HG03108 (cell line): Measurements from ENCODE around the gene SGMS1.
"Not testable (repeated sequence)": the region's sequence is repeated elsewhere in the genome, so short reads cannot be mapped to it uniquely, and the experiment has no call there.

Source experiments
- ATAC-seq: cut with Tn5 transposase; IDR thresholded peaks from one replicate; pipeline ENCODE4 v1.9.1; 2021; ENCODE audit warnings: moderate library complexity; ENCODE audit not compliant: unreplicated experiment

The SGMS1 gene

DNA sequence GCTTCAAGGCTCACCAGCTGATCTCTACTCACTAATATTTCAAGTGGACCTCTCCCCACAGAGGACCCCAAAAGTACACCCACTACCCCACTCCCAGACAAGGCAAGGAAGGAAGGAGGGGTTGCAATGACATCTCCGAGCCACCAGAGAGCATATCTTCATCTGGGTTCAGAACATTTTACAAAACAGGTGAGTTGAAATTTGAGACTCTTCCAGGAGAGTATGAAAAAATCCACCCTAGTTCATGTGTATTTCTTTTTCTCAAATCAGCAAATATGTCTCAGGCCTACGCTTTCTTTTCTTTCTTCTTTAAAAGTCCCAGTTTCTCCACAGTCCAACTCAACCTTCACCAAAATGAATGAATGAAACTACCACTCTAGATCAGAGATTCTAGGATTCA, 61.9 kb downstream of the SGMS1 start:
- ATAC-seq: no peak

DNA sequence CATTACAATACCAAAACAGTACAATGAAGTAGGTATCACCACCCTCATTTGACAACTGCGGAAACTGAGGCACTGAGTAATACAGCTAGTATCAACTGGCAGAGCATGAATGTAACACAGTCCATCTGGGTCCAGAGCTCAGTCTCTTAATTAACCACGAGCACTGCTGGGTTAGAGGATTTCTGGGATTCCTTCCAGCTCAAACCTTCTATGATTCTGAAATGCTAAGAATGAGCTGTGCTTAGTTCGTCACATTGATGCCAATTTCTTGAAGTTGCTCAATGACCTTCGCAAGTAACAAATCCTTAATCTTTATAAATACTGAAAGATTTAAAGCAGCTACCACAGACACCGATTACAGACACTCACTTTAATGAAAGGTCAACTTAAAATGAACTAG, 62.5 kb downstream of the SGMS1 start:
- no peak for ATAC-seq

DNA sequence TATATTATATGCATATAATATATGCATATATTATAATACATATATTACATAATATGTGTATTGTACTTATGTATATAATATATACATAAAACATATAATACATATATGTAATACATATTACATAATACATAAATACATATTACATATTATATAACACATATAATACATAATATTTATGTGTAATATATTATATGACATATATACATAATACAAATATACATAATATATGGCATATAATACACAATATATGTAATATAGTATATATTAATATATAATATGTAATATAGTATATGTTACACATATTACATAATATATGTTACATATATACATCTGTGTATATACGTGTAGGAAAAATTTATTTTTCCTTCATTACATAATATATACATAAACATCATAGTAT, 63.4 kb downstream of the SGMS1 start:
- ATAC-seq: no peak

DNA sequence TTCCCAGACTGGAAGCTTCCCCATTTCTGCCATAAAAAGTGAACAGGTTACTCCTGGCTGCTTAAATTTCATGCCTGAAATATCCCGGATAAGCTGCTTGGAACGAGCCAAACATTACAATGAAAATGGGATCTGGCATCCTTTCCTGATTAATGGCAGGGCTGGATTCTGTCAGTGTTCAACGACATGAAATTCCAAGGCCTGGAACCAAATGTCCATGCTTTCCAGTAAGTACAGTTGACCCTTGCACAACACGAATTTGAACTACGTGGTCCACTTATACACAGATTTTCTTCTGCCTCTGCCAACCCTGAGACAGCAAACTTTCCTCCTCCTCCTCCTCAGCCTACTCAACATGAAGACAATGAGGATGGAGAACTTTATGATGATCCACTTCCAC, 65.4 kb downstream of the SGMS1 start:
- ATAC-seq: no peak

DNA sequence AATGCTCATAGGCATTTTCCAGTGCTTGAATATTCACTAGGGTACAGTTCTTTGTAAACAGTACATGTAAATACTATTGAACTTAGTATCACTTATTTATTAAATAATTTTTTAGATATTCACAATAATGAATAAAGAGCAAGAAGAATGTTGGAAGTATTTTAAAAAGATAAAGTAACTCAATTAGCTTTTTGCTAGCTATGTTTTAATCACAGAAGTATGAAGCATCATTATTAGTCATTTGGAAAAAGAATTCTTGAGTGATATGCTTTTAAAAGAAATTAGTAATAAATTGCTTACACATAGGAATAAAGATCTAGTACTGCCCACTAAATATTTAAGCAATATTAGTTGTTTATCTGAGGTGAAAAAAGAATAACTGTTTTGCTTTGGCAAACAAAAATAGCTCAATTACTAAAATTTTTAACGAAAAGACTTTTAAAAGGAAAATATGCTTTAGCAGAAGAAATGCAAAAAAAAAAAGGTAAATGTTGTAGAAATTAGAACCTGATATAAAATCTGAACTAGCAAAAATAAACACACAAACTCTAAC, 66.5 kb downstream of the SGMS1 start:
- ATAC-seq: no peak

DNA sequence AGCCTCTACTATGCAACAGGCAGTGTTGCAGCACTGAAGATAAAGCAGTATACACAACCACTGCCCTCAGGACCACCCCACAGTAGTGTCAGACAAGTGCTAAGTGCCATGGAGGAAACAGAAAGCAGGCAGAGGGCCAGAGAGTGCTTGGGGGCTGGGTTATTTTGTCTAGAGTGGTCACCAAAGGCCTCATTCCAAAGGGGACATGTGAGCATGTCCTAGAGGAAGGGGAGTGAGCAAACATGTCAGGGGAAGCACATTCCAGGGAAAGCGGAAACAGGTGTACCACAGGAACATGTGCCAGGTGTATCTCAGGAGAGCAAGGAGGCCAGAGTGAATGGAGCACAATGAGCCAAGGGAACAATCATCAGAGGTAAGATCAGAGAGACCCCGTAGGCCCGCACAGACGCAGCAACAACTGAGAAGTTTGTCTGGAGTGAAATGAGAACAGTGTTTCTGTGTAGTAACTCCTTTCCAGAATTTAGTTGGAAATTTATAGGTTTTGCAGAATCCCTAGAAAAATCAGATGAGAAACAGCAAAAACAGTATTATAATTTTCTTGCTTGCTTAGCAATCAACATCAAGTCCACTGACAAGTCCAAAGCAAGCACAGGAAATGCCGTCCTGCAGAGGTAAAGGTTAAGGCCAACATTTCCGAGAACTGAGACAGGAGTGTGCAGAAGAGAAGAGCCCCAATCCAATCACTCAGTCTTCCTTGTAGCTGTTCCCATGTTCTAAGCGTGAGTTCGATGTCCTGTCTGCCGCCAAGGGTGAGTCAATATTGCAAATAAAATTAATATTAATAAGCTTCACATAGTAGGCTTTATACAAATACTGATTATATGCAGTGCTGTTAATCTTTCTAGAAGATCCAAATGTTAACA, 67.3 kb downstream of the SGMS1 start:
- ATAC-seq: no peak

DNA sequence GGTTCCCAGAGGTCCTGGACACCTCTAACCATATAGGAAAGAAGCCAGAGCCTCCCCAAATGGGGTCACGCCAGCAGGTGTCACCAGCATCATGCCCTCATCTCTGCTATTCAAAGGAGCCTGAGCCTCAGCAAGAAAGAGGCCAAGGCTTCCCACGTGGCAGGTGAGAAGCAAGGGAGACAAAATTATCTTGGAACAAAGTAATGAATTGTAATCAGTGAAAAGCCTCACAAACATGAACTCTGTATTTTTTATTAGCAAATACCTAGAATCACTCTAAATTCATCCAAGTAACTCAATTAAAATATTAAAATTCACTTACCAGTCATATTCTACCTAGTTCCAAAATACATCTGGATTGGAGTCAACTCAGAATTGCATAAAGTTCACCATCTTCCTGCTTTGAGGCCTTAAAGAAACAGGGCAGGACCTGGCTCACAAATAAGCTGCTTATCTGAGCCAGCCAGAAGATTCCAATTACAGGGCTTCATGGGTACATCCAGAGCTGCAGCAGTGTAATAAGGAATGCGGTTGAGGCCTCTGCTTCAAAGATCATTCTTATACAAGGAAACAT, 68.7 kb downstream of the SGMS1 start:
- no peak for ATAC-seq

DNA sequence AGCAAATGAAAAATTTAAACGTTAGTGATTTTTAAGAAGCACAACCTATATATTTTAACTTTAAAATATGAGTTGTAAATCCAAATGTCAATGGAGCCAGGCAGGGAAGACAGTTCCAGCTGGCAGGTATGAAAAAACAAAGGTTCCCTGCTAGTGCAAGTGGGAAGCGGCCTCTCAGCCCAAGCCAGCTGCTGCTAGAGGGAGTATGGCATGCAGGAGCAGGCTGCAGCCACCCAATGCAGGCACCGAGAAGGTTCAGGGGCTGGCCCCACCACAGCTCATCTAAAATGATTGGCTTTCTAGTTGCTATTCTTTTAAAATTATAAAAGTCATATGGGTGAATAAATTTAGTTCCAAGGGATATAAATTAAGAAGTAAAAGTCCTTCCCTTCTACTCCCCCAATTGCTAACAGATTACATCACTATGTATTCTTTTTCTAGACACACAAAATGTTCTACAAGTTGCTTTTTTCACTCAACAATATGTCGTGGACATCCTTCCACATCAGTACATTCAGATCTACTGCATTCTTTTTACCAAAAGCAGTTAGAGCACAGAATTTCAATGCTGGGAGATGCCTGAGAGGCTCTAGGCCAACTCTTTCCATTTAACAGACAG, 69.3 kb downstream of the SGMS1 start:
- no peak for ATAC-seq

DNA sequence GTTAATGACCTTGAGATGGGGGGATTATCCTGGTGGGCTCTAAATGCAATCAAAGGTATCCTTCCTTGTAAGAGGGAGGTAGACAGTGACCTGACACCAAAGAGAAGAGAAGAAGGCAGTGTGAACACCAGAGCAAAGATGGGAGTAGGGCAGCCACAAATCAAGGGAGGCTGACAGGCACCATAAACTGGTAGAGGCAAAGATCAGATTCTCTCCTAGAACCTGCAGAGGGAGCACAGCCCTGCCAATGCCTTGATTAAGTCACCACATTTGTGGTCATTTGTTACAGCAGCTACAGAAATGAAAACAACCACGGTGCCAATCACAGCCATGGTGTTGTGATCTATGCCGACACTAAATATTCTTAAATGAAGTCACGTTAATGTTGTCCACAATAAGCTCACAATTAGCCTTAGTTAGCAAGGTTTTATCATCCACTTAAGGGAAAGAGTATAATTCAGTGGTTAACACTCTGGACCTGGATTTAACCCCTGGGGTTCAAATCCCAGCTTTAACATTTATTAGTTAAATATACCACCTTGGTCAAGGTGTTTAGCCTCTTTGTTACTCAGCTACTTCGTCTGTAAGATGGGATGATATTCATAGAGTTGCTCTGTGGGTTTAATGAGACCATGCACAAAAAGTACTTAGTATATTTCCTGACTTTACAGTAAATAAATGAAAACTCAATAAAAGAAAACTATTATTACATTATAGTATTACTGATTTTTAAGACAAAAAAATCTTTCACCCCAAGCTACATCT, 70.8 kb downstream of the SGMS1 start:
- no peak for ATAC-seq

DNA sequence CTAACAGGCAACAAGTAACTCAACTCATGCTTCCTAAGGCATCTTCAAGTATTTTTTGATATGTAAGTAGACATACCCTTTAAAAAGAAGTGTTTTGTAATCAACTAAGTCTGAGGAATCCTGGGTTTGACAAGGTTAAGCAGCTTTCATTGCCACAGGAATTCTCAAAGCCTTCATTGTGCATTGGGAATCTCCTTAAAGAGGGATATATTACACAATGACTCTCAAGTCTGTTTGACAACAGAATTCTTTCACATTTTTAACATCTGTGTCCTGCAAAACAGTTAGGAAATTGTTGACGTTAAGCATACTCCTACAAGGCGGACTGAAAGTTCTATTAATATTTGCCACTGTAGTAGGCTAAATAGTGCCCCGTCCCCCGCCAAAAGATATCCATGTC, 71.4 kb downstream of the SGMS1 start:
- no peak for ATAC-seq

DNA sequence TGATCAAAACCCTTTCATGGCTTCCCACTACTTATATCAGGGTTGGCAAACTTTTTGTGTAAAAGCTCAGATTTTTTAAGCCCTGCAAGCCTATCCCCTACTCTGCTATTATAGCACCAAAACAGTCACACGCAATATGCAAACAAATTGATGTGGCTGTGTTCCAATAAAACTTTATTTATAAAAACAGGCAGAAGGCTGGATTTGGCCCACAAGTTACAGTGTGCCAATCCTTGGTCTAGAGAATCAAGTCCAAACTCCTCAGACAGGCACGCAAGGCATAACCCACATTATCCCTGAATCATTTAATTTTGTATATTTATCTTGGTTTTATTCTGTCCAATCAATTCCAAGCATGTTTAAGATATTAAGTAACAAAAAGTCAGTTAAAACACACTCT, 71.9 kb downstream of the SGMS1 start:
- no peak for ATAC-seq

DNA sequence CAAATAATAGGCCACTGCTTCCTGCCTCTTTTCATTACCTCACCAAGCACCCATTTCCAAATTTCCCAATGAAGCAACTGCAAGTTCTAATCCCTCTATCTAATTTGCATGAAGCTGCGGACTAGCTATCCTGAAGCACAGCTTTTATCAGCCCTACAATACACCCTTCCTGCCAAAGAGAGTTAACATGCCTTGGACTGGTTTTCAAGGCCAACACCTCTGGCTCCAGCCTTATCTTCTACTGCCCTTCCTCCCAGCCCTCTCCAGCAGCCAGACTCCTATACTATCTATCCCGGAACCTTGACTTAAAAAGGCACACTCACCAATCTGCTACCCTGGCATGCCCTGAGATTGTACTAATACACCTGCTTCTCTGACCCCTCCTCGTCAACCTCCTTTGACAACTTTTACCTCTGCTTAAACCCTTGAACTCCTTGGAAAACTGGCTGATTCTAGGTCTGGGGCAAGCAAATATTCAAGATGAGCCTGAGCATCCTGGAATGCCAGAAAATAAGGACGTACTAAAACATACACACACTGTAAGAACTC, 73.4 kb downstream of the SGMS1 start:
- no peak for ATAC-seq

DNA sequence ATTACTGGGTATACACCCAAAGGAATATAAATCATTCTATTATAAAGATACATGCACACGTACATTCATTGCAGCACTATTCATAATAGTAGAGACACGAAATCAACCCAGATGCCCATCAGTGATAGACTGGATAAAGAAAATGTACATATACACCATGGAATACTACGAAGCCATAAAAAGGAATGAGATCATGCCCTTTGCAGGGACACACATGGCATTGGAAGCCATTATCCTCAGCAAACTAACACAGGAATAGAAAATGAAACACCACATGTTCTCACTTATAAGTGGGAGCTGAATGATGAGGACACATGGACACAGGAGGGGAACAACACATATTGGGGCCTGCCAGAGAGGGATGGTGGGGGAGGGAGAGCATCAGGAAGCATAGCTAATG, 74.6 kb downstream of the SGMS1 start:
- not testable (repeated sequence) for ATAC-seq

DNA sequence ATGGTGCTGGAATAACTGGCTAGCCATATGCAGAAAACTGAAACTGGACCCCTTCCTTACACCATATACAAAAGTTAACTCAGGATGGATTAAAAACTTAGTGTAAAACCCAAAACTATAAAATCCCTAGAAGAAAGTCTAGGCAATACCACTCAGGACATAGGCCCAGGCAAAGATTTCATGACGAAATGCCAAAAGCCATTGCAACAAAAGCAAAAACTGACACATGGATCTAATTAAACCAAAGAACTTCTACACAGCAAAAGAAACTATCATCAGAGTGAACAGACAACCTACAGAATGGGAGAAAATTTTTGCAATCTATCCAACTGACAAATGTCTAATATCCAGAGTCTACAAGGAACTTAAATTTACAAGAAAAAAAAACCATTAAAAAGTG, 75.3 kb downstream of the SGMS1 start:
- not testable (repeated sequence) for ATAC-seq

DNA sequence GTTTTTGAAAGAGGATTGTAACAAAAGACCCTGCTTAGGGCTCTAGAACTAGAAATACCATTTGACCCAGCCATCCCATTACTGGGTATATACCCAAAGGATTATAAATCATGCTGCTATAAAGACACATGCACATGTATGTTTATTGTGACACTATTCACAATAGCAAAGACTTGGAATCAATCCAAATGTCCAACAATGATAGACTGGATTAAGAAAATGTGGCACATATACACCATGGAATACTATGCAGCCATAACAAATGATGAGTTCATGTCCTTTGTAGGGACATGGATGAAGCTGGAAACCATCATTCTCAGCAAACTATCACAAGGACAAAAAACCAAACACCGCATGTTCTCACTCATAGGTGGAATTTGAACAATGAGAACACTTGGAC, 77.5 kb downstream of the SGMS1 start:
- ATAC-seq: not testable (repeated sequence)

DNA sequence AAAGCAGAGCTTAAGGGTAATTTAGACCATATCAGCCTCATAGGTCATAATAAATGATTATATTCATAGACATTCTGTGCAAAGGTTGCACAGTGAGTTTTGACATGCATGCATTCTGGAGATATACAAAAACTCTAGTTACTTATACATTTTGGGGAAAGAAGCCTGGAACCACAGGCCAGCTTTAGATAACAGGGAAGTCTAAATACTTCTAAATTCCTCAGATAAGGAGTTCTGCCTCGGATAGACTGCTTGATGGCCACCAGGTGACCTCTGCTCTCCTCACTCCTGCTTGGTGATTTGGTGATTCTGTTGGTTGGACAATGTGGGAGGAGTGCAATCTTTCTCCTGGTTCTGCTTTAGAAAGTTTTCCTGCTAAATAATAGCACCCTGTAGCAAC, 77.9 kb downstream of the SGMS1 start:
- no peak for ATAC-seq

DNA sequence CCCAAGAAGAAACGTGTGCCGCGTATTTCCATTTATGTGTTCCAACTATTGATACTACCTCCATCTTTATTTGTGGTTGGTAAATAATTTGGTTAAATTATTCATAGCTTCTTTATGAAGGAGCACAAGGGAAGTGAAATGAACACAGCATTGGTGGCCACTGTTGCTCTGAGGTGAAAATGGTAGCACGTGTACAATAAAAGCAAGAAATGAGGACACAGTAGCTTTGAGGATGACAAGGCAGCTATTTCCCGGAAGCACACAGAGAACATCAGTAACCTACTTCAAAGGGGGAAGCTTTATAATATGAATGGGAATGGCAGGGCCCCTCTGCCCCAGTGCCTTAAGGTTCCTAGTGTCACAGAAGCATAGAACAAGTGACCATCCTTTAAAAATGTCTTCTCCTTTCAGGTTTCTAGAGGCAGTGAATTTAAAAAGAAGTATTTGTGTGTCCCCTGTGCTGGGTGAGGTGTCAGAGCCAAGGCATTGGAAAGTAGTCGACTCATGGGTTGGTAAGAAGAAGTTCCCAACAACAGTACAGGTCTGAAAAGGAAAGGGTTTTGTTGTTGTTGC, 78.8 kb downstream of the SGMS1 start:
- no peak for ATAC-seq

DNA sequence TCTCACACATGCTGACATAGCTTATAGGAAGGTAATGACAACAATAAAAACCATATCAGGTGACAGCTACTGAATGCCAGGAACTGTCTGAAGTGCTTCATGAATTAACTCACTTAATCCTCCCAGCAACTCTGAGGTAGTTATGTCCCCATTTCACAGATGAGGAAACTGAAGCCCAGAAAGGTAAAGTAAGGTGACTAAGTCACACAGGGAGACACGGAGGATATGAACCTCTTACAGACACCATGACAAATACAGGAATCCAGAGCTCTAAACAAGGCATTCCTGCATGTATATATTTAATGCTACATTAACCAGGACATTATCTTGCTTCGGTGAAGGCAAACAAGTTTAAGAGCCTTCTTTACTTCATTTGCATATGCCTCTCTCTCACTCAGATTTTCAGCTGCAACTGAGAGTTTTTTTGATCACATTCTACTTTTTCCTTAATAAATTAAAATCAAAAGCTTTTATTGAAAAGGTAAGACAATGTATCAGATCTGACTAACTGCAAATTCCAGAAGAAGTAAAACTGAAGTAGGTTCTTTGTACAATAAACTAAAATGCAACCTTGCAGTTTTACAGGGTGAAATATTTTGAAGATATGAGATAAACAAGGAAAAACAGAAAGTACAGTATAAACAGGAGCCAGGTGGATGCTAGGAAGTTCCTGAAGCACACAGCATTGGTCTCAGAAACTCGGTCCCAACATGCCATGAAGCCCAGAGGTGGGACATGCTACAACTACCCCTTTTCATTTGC, 79.5 kb downstream of the SGMS1 start:
- no peak for ATAC-seq

DNA sequence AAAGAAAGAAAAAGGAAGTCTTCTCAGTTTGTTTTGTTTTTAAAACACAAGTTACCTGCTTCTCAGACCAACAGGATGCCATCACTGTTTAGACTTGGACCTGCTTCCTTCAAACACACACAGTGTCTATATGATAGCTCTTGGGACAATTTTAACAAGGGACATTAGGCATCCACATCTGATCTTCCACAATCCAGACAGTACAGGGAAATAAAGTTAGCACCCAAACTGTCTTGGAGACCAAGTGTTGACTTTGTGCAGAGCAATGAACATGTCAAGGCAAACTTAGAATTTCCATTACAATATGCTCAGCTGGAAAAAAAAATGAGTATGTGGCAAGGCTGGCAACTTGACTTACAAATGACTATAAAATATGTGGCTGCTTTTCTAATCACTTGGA, 80.9 kb downstream of the SGMS1 start:
- no peak for ATAC-seq

DNA sequence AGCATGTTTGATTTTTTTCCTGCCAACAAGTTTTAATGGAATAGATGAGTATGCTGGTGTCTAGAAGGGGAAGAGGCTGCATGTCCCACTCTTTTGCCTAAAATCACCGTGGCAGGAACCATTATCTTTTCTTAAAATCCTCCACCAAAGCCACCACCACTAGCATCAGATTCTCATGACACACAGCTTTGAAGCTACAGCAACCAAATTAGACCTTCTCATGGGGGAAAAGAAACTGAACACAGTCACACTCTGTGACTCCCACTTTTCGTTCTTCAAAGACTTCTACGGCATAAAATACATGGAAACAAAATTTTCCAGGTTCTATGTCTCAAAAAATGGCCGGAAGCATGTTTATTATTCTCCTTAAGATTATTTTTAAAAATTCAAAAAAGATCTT, 81.8 kb downstream of the SGMS1 start:
- ATAC-seq: peak; percentile 30
